ENCODE data around the gene PGM5. TPM values are rescaled to one million over a fixed set of nuclear protein-coding genes. Genes with fewer than 3 reads are reported as not detected.

PGM5 gene
- total RNA-seq, 2 experiments from 2014 or later = not detected

DNA sequence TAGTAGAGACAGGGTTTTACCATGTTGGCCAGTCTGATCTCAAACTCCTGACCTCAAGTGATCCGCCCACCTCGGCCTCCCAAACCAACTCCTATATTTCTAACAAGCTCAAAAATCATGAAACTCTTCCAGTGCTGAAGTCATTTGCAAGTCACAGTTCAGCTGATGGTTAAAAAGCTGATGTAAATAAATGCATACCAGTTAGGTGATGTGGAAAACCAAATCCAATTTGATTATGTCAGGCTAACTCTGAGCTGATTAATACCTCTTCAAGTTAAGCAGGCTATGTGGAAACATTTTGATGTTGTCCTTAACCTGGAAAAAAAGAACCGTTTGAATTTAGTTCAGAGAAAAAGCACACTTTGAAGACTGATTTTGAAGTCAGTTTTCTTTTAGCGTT lies 133.2 kb downstream of the PGM5 start:
- no peak for TF ChIP-seq EZH2phosphoT487 (IDR thresholded peaks at IDR 0.05; ENCODE audit: borderline replicate concordance, low read depth, low read length)
- TF ChIP-seq, protein P1, sequence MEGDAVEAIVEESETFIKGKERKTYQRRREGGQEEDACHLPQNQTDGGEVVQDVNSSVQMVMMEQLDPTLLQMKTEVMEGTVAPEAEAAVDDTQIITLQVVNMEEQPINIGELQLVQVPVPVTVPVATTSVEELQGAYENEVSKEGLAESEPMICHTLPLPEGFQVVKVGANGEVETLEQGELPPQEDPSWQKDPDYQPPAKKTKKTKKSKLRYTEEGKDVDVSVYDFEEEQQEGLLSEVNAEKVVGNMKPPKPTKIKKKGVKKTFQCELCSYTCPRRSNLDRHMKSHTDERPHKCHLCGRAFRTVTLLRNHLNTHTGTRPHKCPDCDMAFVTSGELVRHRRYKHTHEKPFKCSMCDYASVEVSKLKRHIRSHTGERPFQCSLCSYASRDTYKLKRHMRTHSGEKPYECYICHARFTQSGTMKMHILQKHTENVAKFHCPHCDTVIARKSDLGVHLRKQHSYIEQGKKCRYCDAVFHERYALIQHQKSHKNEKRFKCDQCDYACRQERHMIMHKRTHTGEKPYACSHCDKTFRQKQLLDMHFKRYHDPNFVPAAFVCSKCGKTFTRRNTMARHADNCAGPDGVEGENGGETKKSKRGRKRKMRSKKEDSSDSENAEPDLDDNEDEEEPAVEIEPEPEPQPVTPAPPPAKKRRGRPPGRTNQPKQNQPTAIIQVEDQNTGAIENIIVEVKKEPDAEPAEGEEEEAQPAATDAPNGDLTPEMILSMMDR (conservative IDR thresholded peaks at IDR 0.05; ENCODE audit: low read length) = no peak
- no peak for DNase-seq (ENCODE audit: low spot score)
- POLR2A ChIA-PET = no interaction called here
- Histone ChIP-seq H3K4me1 (ENCODE audit: insufficient read depth, low read length, poor library complexity, severe bottlenecking) (no peaks in the 10 kb centered on the region), H3K79me2 (ENCODE audit: insufficient read depth, low read depth, low read length) (no peaks in the 10 kb centered on the region), H3K27ac (ENCODE audit: low read depth, low read length, poor library complexity, severe bottlenecking) (no peak overlapping the region), H3K4me3 (ENCODE audit: low read depth, low read length, poor library complexity, severe bottlenecking) (no peak overlapping the region), H3K9me3 (ENCODE audit: low read length) (peaks cover 3% of the 10 kb centered on the region; the same call in 1 of the 2 replicates), H4K20me1 (ENCODE audit: insufficient read depth, low read length) (no peaks in the 10 kb centered on the region), H3K4me2 (ENCODE audit: low read length) (no peak overlapping the region), H3K9me2 (ENCODE audit: insufficient read depth, low read length) (no peaks in the 10 kb centered on the region), H2AFZ (ENCODE audit: low read length) (no peak overlapping the region), H3K36me3 (ENCODE audit: insufficient read depth, low read length) (no peaks in the 10 kb centered on the region)
- no TSS peak for BruUV-seq (replicated peaks)
- CTCF ChIA-PET (ENCODE audit: unreplicated experiment) = no interaction called here
- intact Hi-C loops (cut with micrococcal nuclease; ENCODE audit: unreplicated experiment) = no loop called here

DNA sequence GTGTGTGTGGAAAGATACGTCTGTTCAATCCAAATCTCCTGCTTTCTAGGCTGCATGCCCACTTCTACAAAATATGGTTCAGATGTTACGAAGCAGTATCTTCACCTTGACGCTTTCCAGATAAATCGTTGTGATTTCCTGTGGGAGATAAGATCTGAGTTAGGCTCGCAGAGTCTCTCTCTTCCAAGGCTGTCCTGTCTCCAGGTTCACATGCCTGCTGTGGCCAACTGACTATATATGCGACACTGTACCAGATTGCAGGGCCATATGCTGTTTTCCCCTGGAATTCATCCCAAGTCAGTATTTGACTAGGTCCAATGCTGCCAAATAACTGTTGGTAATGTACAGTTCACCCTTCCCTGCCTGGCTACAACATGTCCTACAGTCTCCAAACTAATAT lies 136.4 kb downstream of the PGM5 start:
- no peaks in the 10 kb centered on the region for H3K9me3 ChIP-seq (ENCODE audit: low read length)
- H3K36me3 ChIP-seq (ENCODE audit: insufficient read depth, low read length) = no peaks in the 10 kb centered on the region
- no peak for TF ChIP-seq EZH2phosphoT487 (IDR thresholded peaks at IDR 0.05; ENCODE audit: borderline replicate concordance, low read depth, low read length)
- TF ChIP-seq, protein P1 (conservative IDR thresholded peaks at IDR 0.05; ENCODE audit: low read length) = no peak
- no peak for DNase-seq (ENCODE audit: low spot score)
- no peaks in the 10 kb centered on the region for H3K9me2 ChIP-seq (ENCODE audit: insufficient read depth, low read length)
- no peaks in the 10 kb centered on the region for H3K79me2 ChIP-seq (ENCODE audit: insufficient read depth, low read depth, low read length)
- ChIA-PET CTCF (ENCODE audit: unreplicated experiment) (no interaction called here), POLR2A (interaction anchor here (1.2 kb wide), 1 partner anchor 27 kb away, joined by 3 read pairs; no protein-coding TSS in a partner anchor)
- H4K20me1 ChIP-seq (ENCODE audit: insufficient read depth, low read length) = no peaks in the 10 kb centered on the region
- intact Hi-C loops (cut with micrococcal nuclease; ENCODE audit: unreplicated experiment) = no loop called here
- H2AFZ ChIP-seq (ENCODE audit: low read length) = no peak overlapping the region
- H3K4me2 ChIP-seq (ENCODE audit: low read length) = no peak overlapping the region
- no peak overlapping the region for H3K27ac ChIP-seq (ENCODE audit: low read depth, low read length, poor library complexity, severe bottlenecking)
- no peaks in the 10 kb centered on the region for H3K4me1 ChIP-seq (ENCODE audit: insufficient read depth, low read length, poor library complexity, severe bottlenecking)
- BruUV-seq (replicated peaks) = no TSS peak
- no peak overlapping the region for H3K4me3 ChIP-seq (ENCODE audit: low read depth, low read length, poor library complexity, severe bottlenecking)

DNA sequence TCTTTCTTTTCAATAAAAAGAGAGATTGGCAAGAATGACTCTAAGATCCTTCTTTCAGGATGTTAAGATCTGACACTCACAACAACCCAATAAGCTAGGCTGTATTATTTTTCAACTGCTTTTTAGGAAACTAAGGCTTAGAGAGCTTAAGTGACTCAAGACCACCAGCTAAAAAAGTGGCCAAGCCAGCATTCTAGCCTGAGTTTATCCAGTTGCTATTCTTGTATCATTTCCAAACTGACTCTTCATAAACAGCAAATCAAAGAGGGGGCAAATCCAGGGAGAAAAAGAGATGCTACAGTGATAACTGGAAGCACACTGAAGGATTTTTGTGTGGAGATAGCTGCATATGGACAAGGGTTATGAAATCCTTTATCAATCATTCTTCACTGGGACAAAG lies 137.1 kb downstream of the PGM5 start:
- no peaks in the 10 kb centered on the region for H3K9me2 ChIP-seq (ENCODE audit: insufficient read depth, low read length)
- H3K36me3 ChIP-seq (ENCODE audit: insufficient read depth, low read length) = no peaks in the 10 kb centered on the region
- no peak overlapping the region for H2AFZ ChIP-seq (ENCODE audit: low read length)
- H3K4me3 ChIP-seq (ENCODE audit: low read depth, low read length, poor library complexity, severe bottlenecking) = no peak overlapping the region
- intact Hi-C loops (cut with micrococcal nuclease; ENCODE audit: unreplicated experiment) = no loop called here
- BruUV-seq (replicated peaks) = no TSS peak
- DNase-seq (ENCODE audit: low spot score) = no peak
- TF ChIP-seq, protein P1 (conservative IDR thresholded peaks at IDR 0.05; ENCODE audit: low read length) = no peak
- TF ChIP-seq EZH2phosphoT487 (IDR thresholded peaks at IDR 0.05; ENCODE audit: borderline replicate concordance, low read depth, low read length) = no peak
- no peaks in the 10 kb centered on the region for H3K4me1 ChIP-seq (ENCODE audit: insufficient read depth, low read length, poor library complexity, severe bottlenecking)
- ChIA-PET CTCF (ENCODE audit: unreplicated experiment) (no interaction called here), POLR2A (interaction anchor here (0.6 kb wide), 1 partner anchor 809 kb away, joined by 3 read pairs; no protein-coding TSS in a partner anchor)
- no peaks in the 10 kb centered on the region for H4K20me1 ChIP-seq (ENCODE audit: insufficient read depth, low read length)
- H3K79me2 ChIP-seq (ENCODE audit: insufficient read depth, low read depth, low read length) = no peaks in the 10 kb centered on the region
- H3K9me3 ChIP-seq (ENCODE audit: low read length) = no peaks in the 10 kb centered on the region
- H3K27ac ChIP-seq (ENCODE audit: low read depth, low read length, poor library complexity, severe bottlenecking) = no peak overlapping the region
- no peak overlapping the region for H3K4me2 ChIP-seq (ENCODE audit: low read length)
